ENCODE results near the gene PMIS2.

Gene PMIS2

DNA sequence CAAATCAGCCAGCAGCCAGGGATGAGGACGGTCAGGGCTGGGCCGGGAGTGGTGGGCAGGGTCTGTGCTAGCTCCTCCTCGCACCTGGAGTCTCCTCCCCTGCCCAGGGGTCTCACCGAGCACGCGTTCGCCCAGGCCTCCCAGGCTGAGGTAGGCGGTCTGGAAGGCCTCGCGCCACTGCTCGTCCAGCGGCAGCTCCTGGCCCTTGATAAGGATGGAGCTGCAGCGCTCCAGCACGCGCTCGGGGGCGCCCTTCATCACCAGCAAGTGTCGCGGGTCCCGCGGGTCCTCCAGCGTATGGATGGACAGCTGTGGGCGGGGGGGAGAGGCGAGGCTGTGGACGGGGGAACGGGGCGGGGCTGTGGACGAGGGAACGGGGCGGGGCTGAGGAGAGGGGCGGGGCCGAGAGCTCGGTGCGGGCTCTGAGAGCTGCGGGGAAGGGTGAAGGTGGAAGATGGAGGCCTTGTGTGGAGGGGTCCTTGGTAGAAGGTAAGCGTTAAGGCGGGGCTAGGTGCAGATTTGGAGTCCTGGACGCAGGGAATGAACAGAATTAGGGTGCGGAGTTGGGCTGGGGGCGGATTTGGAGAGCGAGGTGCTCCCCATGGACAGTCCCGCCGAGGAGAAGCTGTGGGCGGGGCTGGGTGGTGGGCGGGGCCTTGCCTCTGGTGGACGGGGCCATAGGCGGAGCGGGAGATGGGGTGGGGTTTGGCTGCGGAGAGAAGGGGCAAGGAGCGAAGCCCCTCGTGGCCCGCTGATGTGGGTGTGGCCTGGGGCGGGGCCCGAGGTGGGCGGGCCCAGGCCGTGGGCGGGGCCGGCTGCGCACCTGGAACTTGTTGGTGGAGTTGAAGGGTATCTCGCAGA lies 28.2 kb upstream of the PMIS2 start:
- Histone ChIP-seq H3K4me3 (ENCODE audit: low read depth, low read length) (peak overlapping the region; percentile 22), H3K36me3 (ENCODE audit: control insufficient read depth in 2 of 2, insufficient read depth in 1 of 2, low read length in 2 of 2) (no peaks in the 10 kb centered on the region), H3K9me3 (ENCODE audit: control insufficient read depth, insufficient read depth, low read depth, low read length) (no peaks in the 10 kb centered on the region; the same call in 1 of the 2 replicates), H3K4me1 (ENCODE audit: control insufficient read depth, insufficient read depth, low read length) (peaks cover 10% of the 10 kb centered on the region), H3K27ac (ENCODE audit: extremely low read depth, low read depth, low read length) (no peak overlapping the region)
- CTCF ChIA-PET = interaction anchor here (0.6 to 4.7 kb wide), 11 partner anchors 10 to 374 kb away, joined by 3 to 53 read pairs (median 4); partner anchors contain the start of gene COX6B1
- POLR2A ChIA-PET = interaction anchor here (0.5 to 2.1 kb wide), 15 partner anchors 9 to 188 kb away, joined by 3 to 12 read pairs (median 4); partner anchors contain the start of genes COX6B1, HAUS5, PSENEN and RBM42
- TF ChIP-seq INSM2 (tag by site-specific recombination; IDR thresholded peaks at IDR 0.05) (no peak; the same call in 1 of the 2 replicates), ZNF391 (tag by site-specific recombination; IDR thresholded peaks at IDR 0.05; ENCODE audit: borderline replicate concordance, low read depth) (no peak), ZNF362 (tag by site-specific recombination; IDR thresholded peaks at IDR 0.05) (no peak), ZFP37 (tag by site-specific recombination; IDR thresholded peaks at IDR 0.05) (no peak), ZNF221 (tag by site-specific recombination; IDR thresholded peaks at IDR 0.05; ENCODE audit: borderline replicate concordance) (no peak), ZNF621 (tag by site-specific recombination; IDR thresholded peaks at IDR 0.05) (no peak), RBAK (tag by site-specific recombination; IDR thresholded peaks at IDR 0.05) (no peak), EGR2 (tag by site-specific recombination; IDR thresholded peaks at IDR 0.05; ENCODE audit: low read depth) (peak; percentile 92), ZNF394 (tag by site-specific recombination; IDR thresholded peaks at IDR 0.05; ENCODE audit: borderline replicate concordance) (peak; percentile 77; the same call in 1 of the 2 replicates), ZNF140 (tag by site-specific recombination; IDR thresholded peaks at IDR 0.05) (no peak), ZNF121 (tag by site-specific recombination; IDR thresholded peaks at IDR 0.05) (no peak), ZNF449 (tag by site-specific recombination; IDR thresholded peaks at IDR 0.05) (no peak), ZFHX2 (tag by site-specific recombination; conservative IDR thresholded peaks at IDR 0.05) (peak; percentile 93), SP3 (tag by site-specific recombination; IDR thresholded peaks at IDR 0.05) (peak; percentile 100), ZNF530 (tag by site-specific recombination; IDR thresholded peaks at IDR 0.05; ENCODE audit: low read depth) (no peak), YY1 (tag by site-specific recombination; IDR thresholded peaks at IDR 0.05) (no peak), ZNF571 (tag by site-specific recombination; IDR thresholded peaks at IDR 0.05) (no peak), PRDM2 (tag by site-specific recombination; IDR thresholded peaks at IDR 0.05; ENCODE audit: borderline replicate concordance) (0 out of 2 replicates have a peak, but pooled peaks have one; percentile 65), KLF10 (tag by site-specific recombination; IDR thresholded peaks at IDR 0.05) (no peak; the same call in 1 of the 2 replicates), ZNF146 (tag by site-specific recombination; IDR thresholded peaks at IDR 0.05) (peak; percentile 34; the same call in 1 of the 2 replicates), ZNF518A (tag by site-specific recombination; conservative IDR thresholded peaks at IDR 0.05; ENCODE audit: low read depth) (no peak)
